NT2/D1 (cell line): ENCODE measurements around the gene SOAT1.

Experiments used
- SUZ12 ChIP-seq: IDR thresholded peaks from 2 replicates; pipeline ENCODE4 v1.6.1; 2011; ENCODE audit not compliant: insufficient read length, insufficient read depth; ENCODE audit errors: extremely low read depth
- YY1 ChIP-seq: IDR thresholded peaks from 2 replicates; pipeline ENCODE4 v1.6.1; 2011; ENCODE audit not compliant: insufficient read length, insufficient read depth
- ZNF274 ChIP-seq: IDR thresholded peaks from 2 replicates; pipeline ENCODE4 v1.6.1; 2011; ENCODE audit warnings: mild to moderate bottlenecking, low read depth, low read length

DNA sequence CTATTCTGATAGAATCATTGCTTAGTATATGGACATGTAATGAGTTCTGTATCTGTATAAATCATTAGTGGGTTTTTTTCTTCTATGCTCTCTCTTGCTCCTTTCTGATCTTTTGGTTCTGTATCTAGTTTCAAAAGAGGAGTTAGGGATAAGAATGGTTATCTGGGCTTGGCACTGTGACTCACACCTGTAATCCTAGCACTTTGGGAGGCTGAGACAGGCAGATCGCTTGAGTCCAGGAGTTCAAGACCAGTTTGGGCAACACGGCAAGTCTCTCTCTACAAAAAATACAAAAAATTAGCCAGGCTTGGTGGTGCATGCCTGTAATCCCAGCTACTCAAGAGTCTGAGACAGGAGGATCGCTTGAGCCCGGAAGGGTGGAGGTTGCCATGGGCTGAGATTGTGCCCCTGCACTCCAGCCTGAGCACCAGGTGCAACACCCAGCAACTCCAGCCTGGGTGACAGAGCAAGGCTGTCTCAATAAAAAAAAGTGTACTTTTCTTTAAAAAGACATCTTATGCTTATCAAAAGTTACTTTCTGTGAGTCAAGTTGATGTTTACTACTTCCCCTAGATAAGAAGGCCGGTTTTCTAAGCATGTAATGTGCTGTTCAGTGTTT is 44.5 kb downstream of the SOAT1 start:
- no peak for TF ChIP-seq ZNF274
- no peak for TF ChIP-seq YY1
- no peak for TF ChIP-seq SUZ12
